AG04450 (cell line): Measurements from ENCODE around the gene E2F4. TPM values are rescaled to one million over a fixed set of nuclear protein-coding genes. Genes with fewer than 3 reads are reported as not detected.

Experiments used
- CTCF ChIA-PET: fragments of 300-600, 350-600 bp; formaldehyde crosslinking; extraction: SDS; loops from one replicate; lab custom pipeline; 2022; ENCODE audit warnings: antibody characterized with exemption, inconsistent platforms; lab: Charles Lee
- POLR2A ChIA-PET: fragments of 350-600 bp; formaldehyde crosslinking; extraction: SDS; loops from one replicate; lab custom pipeline; 2021; ENCODE audit warnings: antibody characterized with exemption, inconsistent platforms; lab: Yijun Ruan, JAX
- DNase-seq: peaks from one replicate; pipeline ENCODE4 v3.0.0-alpha.2; 2011; ENCODE audit warnings: low read depth, low spot score
- H3K27ac ChIP-seq: one replicate; pipeline ENCODE4 v1.5.1; 2012; ENCODE audit warnings: low read depth, low read length, control low read depth
- H3K27me3 ChIP-seq: one replicate; pipeline ENCODE4 v1.6.0; 2012; ENCODE audit warnings: low read length; ENCODE audit not compliant: control insufficient read depth, insufficient read depth
- H3K4me3 ChIP-seq: 2 replicates; pipeline ENCODE4 v1.5.1; 2011; ENCODE audit warnings: mild to moderate bottlenecking, low read depth, low read length, control low read depth
- H3K9me3 ChIP-seq: 2 replicates; pipeline ENCODE4 v1.5.1; 2012; ENCODE audit warnings: low read length; ENCODE audit not compliant: control insufficient read depth, insufficient read depth
- CTCF ChIP-seq: IDR thresholded peaks from 2 replicates; pipeline ENCODE4 v1.5.1; 2011; ENCODE audit warnings: low read depth, low read length, control low read depth, inconsistent platforms
- polyA plus RNA-seq: library from polyadenylated mRNA; depleted of rRNA; stranded (reverse); fragments of >200 nt; gene quantifications from 2 replicates; pipeline ENCODE4 v1.2.3, GENCODE V29; 2011; rRNA removed
- small RNA-seq: library from RNA; depleted of rRNA; stranded (forward); fragments of <200 nt; gene quantifications from one replicate; pipeline ENCODE3, GENCODE V24; 2012; ENCODE audit warnings: low read depth; ENCODE audit not compliant: insufficient read length

Gene E2F4
- polyA plus RNA-seq, 1 experiment = 50.0 TPM

DNA sequence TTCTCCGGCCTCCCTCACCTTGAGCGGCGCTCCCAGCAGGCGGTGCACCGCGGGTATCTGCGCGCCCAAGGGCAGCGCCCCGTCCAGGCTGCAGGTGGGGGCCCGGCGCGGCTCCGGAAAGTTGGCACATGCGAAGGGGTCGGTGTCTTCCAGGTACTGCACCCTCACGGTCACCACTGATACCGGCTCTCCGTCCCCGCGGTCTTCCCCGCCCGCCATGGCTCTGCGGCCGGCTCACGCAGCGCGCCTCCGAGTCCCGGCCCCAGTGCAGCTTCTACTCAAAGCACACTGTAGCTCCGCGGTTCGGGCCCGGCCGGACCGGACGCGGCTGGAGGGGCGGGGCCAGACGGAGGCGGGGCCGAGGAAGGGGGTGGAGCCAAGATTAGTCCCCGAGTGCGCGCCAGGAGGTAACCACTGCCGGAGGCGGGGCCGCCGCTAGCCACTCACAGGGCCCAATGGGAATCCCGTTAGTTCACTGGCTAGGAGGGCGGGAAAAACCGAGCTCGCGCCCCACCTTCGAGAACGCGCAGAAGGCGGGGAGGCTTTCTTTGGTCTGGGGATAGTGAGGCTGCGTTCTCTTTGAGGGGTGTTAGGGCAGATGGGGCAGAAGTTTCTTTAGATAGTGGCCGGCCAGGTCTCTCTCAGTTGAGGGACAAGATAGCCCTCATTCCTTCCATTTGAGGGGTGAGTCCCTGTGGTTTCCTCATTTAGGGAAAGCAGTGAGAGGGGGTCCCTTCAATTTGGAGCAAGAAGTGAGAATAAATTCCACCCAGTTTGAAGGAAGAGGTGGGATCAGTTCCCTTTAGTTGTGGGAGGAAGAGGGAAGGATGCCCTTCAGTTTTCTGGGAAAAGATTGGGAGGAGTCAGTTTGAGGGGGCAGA is 55.5 kb downstream of the E2F4 start, which contains the start of gene FHOD1:
TSS of gene FHOD1 (minus strand) at position 290 of the 881 bp plus-strand sequence. CDS start at position 219, 71 bp downstream.
- no peaks in the 10 kb centered on the region; the same call in 1 of the 2 replicates for H3K9me3 ChIP-seq
- peak within 1 kb of the TSS; percentile 90 for H3K27ac ChIP-seq
- peak within 1 kb of the TSS; percentile 86 for H3K4me3 ChIP-seq
- POLR2A ChIA-PET = interaction anchor here (0.6 to 1.5 kb wide), 12 partner anchors 9 to 315 kb away, joined by 3 to 12 read pairs (median 4); partner anchors contain the start of genes ATP6V0D1, TMEM208 and TPPP3
- TF ChIP-seq CTCF = no peak
- H3K27me3 ChIP-seq = no peaks in the 10 kb centered on the region
- DNase-seq = peak; percentile 79
- CTCF ChIA-PET = interaction anchor here (3.0 kb wide), 1 partner anchor 13 kb away, joined by 14 read pairs; no protein-coding TSS in a partner anchor

- no peak for DNase-seq
- ChIA-PET POLR2A (interaction anchor here (0.9 to 1.5 kb wide), 8 partner anchors 10 to 233 kb away, joined by 3 to 12 read pairs (median 4); partner anchors contain the start of genes ATP6V0D1 and TMEM208), CTCF (interaction anchor here (3.0 kb wide), 1 partner anchor 12 kb away, joined by 14 read pairs; no protein-coding TSS in a partner anchor)
- no peaks in the 10 kb centered on the region for H3K27me3 ChIP-seq
- H3K4me3 ChIP-seq = peak overlapping the region; percentile 67
- no peak overlapping the region for H3K27ac ChIP-seq
- no peaks in the 10 kb centered on the region; the same call in 1 of the 2 replicates for H3K9me3 ChIP-seq
- TF ChIP-seq CTCF = no peak
These were observed 56.1 kb downstream of the E2F4 start for GRCh38 chr16:67248073-67248400.

Small RNA genes lying within 50 kb of the gene (small RNA-seq; reads per million reads assigned to genes)
- 5.6 reads per million, percentile 54 among the genes with 10 or more reads in this experiment for gene MIR328

Other genes with a start within 250 kb of the E2F4 start
- gene CES3, start 230.9 kb upstream of the E2F4 start, polyA plus RNA-seq = 0.06 and 0.12 TPM in 2 replicates
- gene CES4A, start 203.6 kb upstream of the E2F4 start, polyA plus RNA-seq = 2.8 and 3.3 TPM in 2 replicates
- 35.9 and 46.1 TPM in 2 replicates for gene CBFB, start 163.0 kb upstream of the E2F4 start, polyA plus RNA-seq
- gene PHAF1, start 82.2 kb upstream of the E2F4 start, polyA plus RNA-seq = 24.6 and 26.1 TPM in 2 replicates
- gene B3GNT9, start 41.2 kb upstream of the E2F4 start, polyA plus RNA-seq = 18.6 and 25.6 TPM in 2 replicates
- 9.4 and 10.9 TPM in 2 replicates for gene TRADD, start 32.2 kb upstream of the E2F4 start, polyA plus RNA-seq
- 2.7 and 3.2 TPM in 2 replicates for gene FBXL8, start 32.2 kb upstream of the E2F4 start, polyA plus RNA-seq
- gene HSF4, start 27.4 kb upstream of the E2F4 start, polyA plus RNA-seq = 0.82 and 1.0 TPM in 2 replicates
- 8.2 and 10.7 TPM in 2 replicates for gene NOL3, start 21.6 kb upstream of the E2F4 start, polyA plus RNA-seq
- gene MATCAP1, start 8.2 kb upstream of the E2F4 start, polyA plus RNA-seq = 13.9 and 18.1 TPM in 2 replicates
- not detected in 2 replicates for gene EXOC3L1, start 2.0 kb upstream of the E2F4 start, polyA plus RNA-seq
- gene ELMO3, start 7.0 kb downstream of the E2F4 start, polyA plus RNA-seq = 0.57 and 0.74 TPM in 2 replicates
- 38.5 and 46.8 TPM in 2 replicates for gene TMEM208, start 35.0 kb downstream of the E2F4 start, polyA plus RNA-seq
- gene FHOD1, start 55.3 kb downstream of the E2F4 start, polyA plus RNA-seq = 21.2 and 25.4 TPM in 2 replicates
- gene SLC9A5, start 56.8 kb downstream of the E2F4 start, polyA plus RNA-seq = 2.4 and 3.1 TPM in 2 replicates
- 17.2 and 23.3 TPM in 2 replicates for gene PLEKHG4, start 87.4 kb downstream of the E2F4 start, polyA plus RNA-seq
- gene KCTD19, start 134.6 kb downstream of the E2F4 start, polyA plus RNA-seq = 0.21 and 0.25 TPM in 2 replicates
- gene LRRC36, start 134.7 kb downstream of the E2F4 start, polyA plus RNA-seq = 0.21 and 0.41 TPM in 2 replicates
- 1.5 TPM in 2 replicates for gene TPPP3, start 201.3 kb downstream of the E2F4 start, polyA plus RNA-seq
- gene ZDHHC1, start 224.3 kb downstream of the E2F4 start, polyA plus RNA-seq = 1.9 and 2.7 TPM in 2 replicates
- 0.07 TPM in 1 of 2 replicates, not detected in the other for gene HSD11B2, start 239.0 kb downstream of the E2F4 start, polyA plus RNA-seq